Transverse colon (tissue), 4 donors: ENCODE measurements around the gene ADAMTS16.

Experiments
- CTCF ChIP-seq, 5 experiments: fragments of 200-600 bp in 3 of 5; fragments of 450-650 bp in 2 of 5; sonication (generic) in 3 of 5; IDR thresholded peaks; 1 replicate in 2 of 5; 2 replicates in 3 of 5; pipeline ENCODE4 v1.5.1; 2016 to 2017; ENCODE audit warnings: antibody characterized with exemption in 5 of 5, inconsistent platforms in 3 of 5, mild to moderate bottlenecking in 2 of 5, moderate library complexity in 1 of 5
- EP300 ChIP-seq: sonication (generic); formaldehyde crosslinking; IDR thresholded peaks from one replicate; pipeline ENCODE4 v1.6.1; 2017; ENCODE audit warnings: antibody characterized with exemption, low read depth
- POLR2A ChIP-seq: fragments of 450-650 bp; IDR thresholded peaks from one replicate; pipeline ENCODE4 v1.6.1; 2016; ENCODE audit warnings: antibody characterized with exemption, mild to moderate bottlenecking, moderate library complexity
- POLR2AphosphoS5 ChIP-seq, 3 donors: sonication (generic); formaldehyde crosslinking; IDR thresholded peaks; one replicate each; pipeline ENCODE4 v1.6.1; 2016; ENCODE audit warnings: antibody characterized with exemption in 3 of 3

GRCh38 chr5:5242056-5242455, 101.9 kb downstream of the ADAMTS16 start:
- TF ChIP-seq POLR2AphosphoS5 (IDR thresholded peaks at IDR 0.05): no peak
- TF ChIP-seq CTCF (IDR thresholded peaks at IDR 0.05): no peak
- TF ChIP-seq POLR2A: no peak
- no peak for TF ChIP-seq EP300
